H1 (cell line): ENCODE results near the gene SRMS. TPM values are rescaled to one million over a fixed set of nuclear protein-coding genes. Genes with fewer than 3 reads are reported as not detected.

Experiments
- CTCF ChIA-PET: fragments of 300-600 bp; sonication (Branson Sonifier 250); formaldehyde crosslinking; loops from one replicate; lab custom pipeline; 2021; ENCODE audit not compliant: partially characterized antibody; lab: Charles Lee
- POLR2A ChIA-PET: fragments of 300-600 bp; sonication (Branson Sonifier 250); formaldehyde crosslinking; loops from one replicate; lab custom pipeline; 2021; ENCODE audit warnings: inconsistent platforms; ENCODE audit not compliant: partially characterized antibody; lab: Charles Lee
- DNase-seq, 2 experiments: peaks; one replicate each; pipeline versions ENCODE4 v3.0.0 to v3.0.0-alpha.2; 2010 to 2022; ENCODE audit warnings: low spot score in 2 of 2, low read depth in 1 of 2, mixed read lengths in 1 of 2
- FAIRE-seq: peaks from 2 replicates; lab custom pipeline; 2011; peaks lifted over from hg19 to GRCh38; lab: Jason Lieb, UNC
- H2AFZ ChIP-seq: 2 replicates; pipeline ENCODE4 v1.8.1; 2012; ENCODE audit warnings: low read length, inconsistent platforms
- H2AK5ac ChIP-seq: 2 replicates; pipeline ENCODE4 v1.6.1; 2013; ENCODE audit warnings: low read depth, low read length
- H2BK120ac ChIP-seq: replicated peaks from 2 replicates; pipeline ENCODE3; 2013; ENCODE audit warnings: low read depth, low read length, inconsistent platforms
- H2BK12ac ChIP-seq: 2 replicates; pipeline ENCODE4 v1.6.1; 2013; ENCODE audit warnings: low read depth, low read length
- H2BK15ac ChIP-seq: 2 replicates; pipeline ENCODE4 v1.6.1; 2013; ENCODE audit warnings: low read length
- H2BK20ac ChIP-seq: 2 replicates; pipeline ENCODE4 v1.6.1; 2013; ENCODE audit warnings: low read length
- H2BK5ac ChIP-seq: 2 replicates; pipeline ENCODE4 v1.6.1; 2013; ENCODE audit warnings: low read depth, low read length
- H3K14ac ChIP-seq: 2 replicates; pipeline ENCODE4 v1.6.1; 2013; ENCODE audit warnings: inconsistent platforms; ENCODE audit not compliant: insufficient read length
- H3K18ac ChIP-seq: 2 replicates; pipeline ENCODE4 v1.6.1; 2013; ENCODE audit warnings: low read length; ENCODE audit errors: extremely low read depth
- H3K23ac ChIP-seq: 2 replicates; pipeline ENCODE4 v1.6.1; 2013; ENCODE audit warnings: inconsistent platforms; ENCODE audit not compliant: insufficient read length
- H3K23me2 ChIP-seq: 2 replicates; pipeline ENCODE4 v1.6.1; 2013; ENCODE audit warnings: low read depth, low read length
- H3K27ac ChIP-seq: 2 replicates; pipeline ENCODE4 v1.6.1; 2011; ENCODE audit warnings: low read depth, low read length, inconsistent platforms
- H3K27me3 ChIP-seq, 4 experiments: replicated peaks in 1 of 4; 1 replicate in 1 of 4; 2 replicates in 3 of 4; pipeline versions ENCODE4 v1.6.1 to v1.8.1; 2011 to 2013; ENCODE audit warnings: low read length in 3 of 4, mild to moderate bottlenecking in 3 of 4, inconsistent platforms in 2 of 4, mixed read lengths in 2 of 4, moderate library complexity in 1 of 4; ENCODE audit not compliant: control insufficient read depth in 3 of 4, insufficient read depth in 3 of 4; ENCODE audit errors: extremely low read depth in 1 of 4
- H3K36me3 ChIP-seq, 4 experiments: 2 replicates each; pipeline versions ENCODE4 v1.6.1 to v1.8.1; 2011 to 2013; ENCODE audit warnings: mild to moderate bottlenecking in 4 of 4, low read length in 3 of 4, moderate library complexity in 2 of 4, control low read depth in 1 of 4, inconsistent platforms in 1 of 4; ENCODE audit not compliant: insufficient read depth in 4 of 4, control insufficient read depth in 2 of 4
- H3K4ac ChIP-seq: replicated peaks from 2 replicates; pipeline ENCODE3; 2013; ENCODE audit warnings: low read length, low read depth, mixed read lengths, inconsistent platforms; ENCODE audit not compliant: insufficient read length
- H3K4me1 ChIP-seq, 4 experiments: replicated peaks in 1 of 4; 1 replicate in 1 of 4; 2 replicates in 3 of 4; pipeline versions ENCODE4 v1.6.1 to v1.8.1; 2011 to 2013; ENCODE audit warnings: low read length in 3 of 4, inconsistent platforms in 2 of 4, mixed read lengths in 1 of 4; ENCODE audit not compliant: insufficient read depth in 4 of 4, control insufficient read depth in 3 of 4
- H3K4me2 ChIP-seq, 2 experiments: 2 replicates each; pipeline versions ENCODE4 v1.6.1 to v1.8.1; 2011 to 2013; ENCODE audit warnings: low read depth in 2 of 2, low read length in 2 of 2, control low read depth in 1 of 2, inconsistent platforms in 1 of 2, mild to moderate bottlenecking in 1 of 2; ENCODE audit not compliant: insufficient read depth in 1 of 2
- H3K4me3 ChIP-seq, 4 experiments: fragments of 200-600, 300-600 bp in 1 of 4; sonication (generic), shearing (Covaris generic), sonication (Bioruptor Twin) in 1 of 4; 2 replicates each; pipeline versions ENCODE4 v1.5.1 to v1.8.1; 2011 to 2016; ENCODE audit warnings: low read length in 4 of 4, low read depth in 3 of 4, control low read depth in 2 of 4, inconsistent platforms in 2 of 4, mild to moderate bottlenecking in 2 of 4, mixed read lengths in 1 of 4, moderate library complexity in 1 of 4; ENCODE audit not compliant: insufficient read depth in 2 of 4; ENCODE audit errors: extremely low read depth in 1 of 4
- H3K56ac ChIP-seq: replicated peaks from 2 replicates; pipeline ENCODE3; 2013; ENCODE audit warnings: low read depth, mild to moderate bottlenecking, mixed read lengths, low read length, inconsistent platforms; ENCODE audit not compliant: insufficient read length
- H3K79me1 ChIP-seq: 2 replicates; pipeline ENCODE4 v1.6.1; 2013; ENCODE audit warnings: low read depth, low read length, control low read depth
- H3K79me2 ChIP-seq, 2 experiments: 2 replicates each; pipeline versions ENCODE4 v1.6.1 to v1.8.1; 2012 to 2013; ENCODE audit warnings: low read length in 2 of 2, mild to moderate bottlenecking in 2 of 2, inconsistent platforms in 1 of 2; ENCODE audit not compliant: insufficient read depth in 2 of 2, control insufficient read depth in 1 of 2
- H3K9ac ChIP-seq, 4 experiments: replicated peaks in 1 of 4; 1 replicate in 1 of 4; 2 replicates in 3 of 4; pipeline versions ENCODE4 v1.6.1 to v1.8.1; 2011 to 2013; ENCODE audit warnings: low read depth in 3 of 4, low read length in 3 of 4, control low read depth in 2 of 4, mild to moderate bottlenecking in 2 of 4, moderate library complexity in 2 of 4, inconsistent platforms in 1 of 4; ENCODE audit errors: extremely low read depth in 1 of 4
- H3K9me3 ChIP-seq, 2 experiments: 2 replicates each; pipeline versions ENCODE4 v1.6.1 to v1.8.1; 2012 to 2013; ENCODE audit warnings: mild to moderate bottlenecking in 2 of 2, moderate library complexity in 2 of 2, control low read depth in 1 of 2, inconsistent platforms in 1 of 2, low read depth in 1 of 2, low read length in 1 of 2, mixed read lengths in 1 of 2; ENCODE audit not compliant: insufficient read depth in 2 of 2
- H4K20me1 ChIP-seq, 2 experiments: replicated peaks in 1 of 2; 2 replicates each; pipeline versions ENCODE3 to v1.8.1; 2011 to 2013; ENCODE audit warnings: inconsistent platforms in 2 of 2, low read length in 2 of 2, mild to moderate bottlenecking in 1 of 2; ENCODE audit not compliant: insufficient read depth in 2 of 2, control insufficient read depth in 1 of 2
- H4K5ac ChIP-seq: 2 replicates; pipeline ENCODE4 v1.6.1; 2013; ENCODE audit warnings: low read length, low read depth, mixed read lengths, inconsistent platforms; ENCODE audit not compliant: insufficient read length
- H4K8ac ChIP-seq: 2 replicates; pipeline ENCODE4 v1.8.0; 2013; ENCODE audit warnings: mild to moderate bottlenecking, moderate library complexity, low read length, inconsistent platforms; ENCODE audit not compliant: insufficient read depth; ENCODE audit errors: extremely low read depth
- H4K91ac ChIP-seq: replicated peaks from 2 replicates; pipeline ENCODE3; 2013; ENCODE audit warnings: low read length, mixed read lengths, inconsistent platforms; ENCODE audit not compliant: insufficient read length
- BACH1 ChIP-seq: IDR thresholded peaks from 2 replicates; pipeline ENCODE4 v1.6.1; 2012; ENCODE audit warnings: low read length, improper control_type of control experiment
- BRCA1 ChIP-seq: IDR thresholded peaks from 2 replicates; pipeline ENCODE4 v1.6.1; 2012; ENCODE audit warnings: low read depth, low read length, improper control_type of control experiment
- CTBP2 ChIP-seq: IDR thresholded peaks from 2 replicates; pipeline ENCODE4 v1.7.0; 2011; ENCODE audit warnings: borderline replicate concordance, mild to moderate bottlenecking, moderate library complexity, mixed read lengths, low read length; ENCODE audit not compliant: insufficient read depth, insufficient read length
- GABPA ChIP-seq: IDR thresholded peaks from 2 replicates; pipeline ENCODE4 v1.6.1; 2011; ENCODE audit warnings: mild to moderate bottlenecking, low read length, moderate library complexity, borderline replicate concordance; ENCODE audit not compliant: insufficient read depth
- JUN ChIP-seq: IDR thresholded peaks from 2 replicates; pipeline ENCODE4 v1.6.1; 2011; ENCODE audit warnings: low read depth, mild to moderate bottlenecking, improper control_type of control experiment, low read length
- SIRT6 ChIP-seq: IDR thresholded peaks from one replicate; pipeline ENCODE4 v1.7.1; 2012; ENCODE audit warnings: low read length, inconsistent platforms
- ZNF274 ChIP-seq: IDR thresholded peaks from 2 replicates; pipeline ENCODE4 v1.7.0; 2012; ENCODE audit warnings: low read length, borderline replicate concordance; ENCODE audit errors: extremely low read depth
- WGBS, 2 experiments: shearing (Covaris generic) in 1 of 2; methylation state at CpG; one replicate each; pipeline versions ENCODE4 v1.1.6 to v1.1.7; 2013 to 2015; ENCODE audit warnings: low lambda C conversion rate in 2 of 2, mixed read lengths in 2 of 2, inconsistent platforms in 1 of 2, low coverage in 1 of 2, missing lambda C conversion rate in 1 of 2; ENCODE audit not compliant: insufficient replicate concordance in 2 of 2, insufficient coverage in 1 of 2, insufficient read length in 1 of 2; ENCODE audit errors: extremely low coverage in 1 of 2, missing lambda C conversion rate in 1 of 2; 5-methylcytosine and 5-hydroxymethylcytosine counted together
- polyA plus RNA-seq, 7 experiments: library from polyadenylated mRNA; depleted of rRNA in 3 of 7; stranded (reverse) in 5 of 7; unstranded in 2 of 7; fragments of >200 nt in 5 of 7; fragments of 200-250 nt in 2 of 7; gene quantifications; 1 replicate in 5 of 7; 2 replicates in 1 of 7; 4 replicates in 1 of 7; pipeline versions ENCODE4 v1.2.1 to v1.2.3, GENCODE V29; 2011 to 2013; ENCODE audit warnings: missing spikeins in 2 of 7, mixed read lengths in 2 of 7
- total RNA-seq: library from RNA; stranded (reverse); fragmentation: NEBNext Ultra II Directional; extraction: Animal tissue kit (Norgen Biotek cat#: 25700); gene quantifications from 2 replicates; pipeline ENCODE4 v1.2.1, GENCODE V29; 2021

SRMS gene
- total and polyA plus RNA-seq, 2 of the 8 experiments (the other 6 are each of a cell fraction or from before 2014, with no cell fraction given): 0.39 to 0.76 TPM

- no peak overlapping the region for H4K5ac ChIP-seq
- no peak overlapping the region for H2BK5ac ChIP-seq
- H4K20me1 ChIP-seq: peaks cover 0 to 10% of the 10 kb centered on the region in 2 experiments
- H2BK15ac ChIP-seq: no peak overlapping the region
- no peak overlapping the region for H3K4ac ChIP-seq
- H3K9ac ChIP-seq: no peak overlapping the region
- H3K4me2 ChIP-seq: no peak overlapping the region
- CTCF ChIA-PET: interaction anchor here (0.8 to 1.5 kb wide), 4 partner anchors 10 to 116 kb away, joined by 3 to 6 read pairs (median 4); no protein-coding TSS in a partner anchor
- 86% methylated on average over 2 of the region's 14 CpGs; no CpG with 5 or more reads in 1 of the 2 experiments for WGBS, 2 experiments
- H3K18ac ChIP-seq: no peak overlapping the region
- FAIRE-seq (no peak), DNase-seq (no peak)
- no peaks in the 10 kb centered on the region for H3K9me3 ChIP-seq
- peaks cover 16% of the 10 kb centered on the region; the same call in 1 of the 2 replicates for H3K23me2 ChIP-seq
- TF ChIP-seq JUN (no peak), ZNF274 (no peak), GABPA (no peak), BRCA1 (no peak), BACH1 (no peak), CTBP2 (no peak), SIRT6 (no peak)
- no peak overlapping the region for H2BK120ac ChIP-seq
- H4K91ac ChIP-seq: no peak overlapping the region
- H3K79me1 ChIP-seq: no peaks in the 10 kb centered on the region
- no peak overlapping the region for H3K23ac ChIP-seq
- H4K8ac ChIP-seq: no peak overlapping the region
- no peak overlapping the region for H2AK5ac ChIP-seq
- no peak overlapping the region for H3K56ac ChIP-seq
- H3K4me3 ChIP-seq: no peak overlapping the region
- H3K27ac ChIP-seq: no peak overlapping the region
- no peaks in the 10 kb centered on the region for H3K79me2 ChIP-seq
- H2BK20ac ChIP-seq: no peak overlapping the region
- H3K4me1 ChIP-seq: peaks cover 0 to 21% (median 13%) of the 10 kb centered on the region in 4 experiments; a peak in 6 of 7 replicates
- H3K14ac ChIP-seq: no peak overlapping the region
- H3K27me3 ChIP-seq: peaks cover 2 to 33% (median 30%) of the 10 kb centered on the region in 4 experiments
- H2AFZ ChIP-seq: no peak overlapping the region
- H2BK12ac ChIP-seq: no peak overlapping the region
- peaks cover 0 to 8% (median 1%) of the 10 kb centered on the region in 4 experiments; a peak in 5 of 8 replicates for H3K36me3 ChIP-seq
- POLR2A ChIA-PET: interaction anchor here (1.0 to 2.2 kb wide), 2 partner anchors 28 to 30 kb away, joined by 4 to 6 read pairs; partner anchors contain the start of gene PPDPF
Observed at GRCh38 chr20:63492982-63493381, 54.6 kb downstream of the SRMS start.
